Adipose tissue (tissue), 3 donors: ENCODE results near the gene MAPT. TPM values are rescaled to one million over a fixed set of nuclear protein-coding genes. Genes with fewer than 3 reads are reported as not detected.

Experiments
- H3K27ac ChIP-seq: one replicate; pipeline ENCODE4 v1.5.1; 2013; ENCODE audit warnings: low read depth, low read length
- WGBS, 3 donors: extraction: QIAGEN DNeasy Blood & Tissue Kit; methylation state at CpG; one replicate each; pipeline ENCODE4 v1.1.7; 2013; 5-methylcytosine and 5-hydroxymethylcytosine counted together
- polyA plus RNA-seq, 3 donors: library from polyadenylated mRNA; stranded (reverse); fragments of 200-250 nt; gene quantifications; one replicate each; pipeline ENCODE4 v1.2.3, GENCODE V29; 2013
- donor health status: healthy with polysubstance abuse.
- donor health status: Bipolar disorder and iron deficiency.
- donor health status: healthy.

Gene MAPT
- polyA plus RNA-seq: 1 to 10 TPM; 1.5 to 7.8 (median 4.6) TPM

DNA sequence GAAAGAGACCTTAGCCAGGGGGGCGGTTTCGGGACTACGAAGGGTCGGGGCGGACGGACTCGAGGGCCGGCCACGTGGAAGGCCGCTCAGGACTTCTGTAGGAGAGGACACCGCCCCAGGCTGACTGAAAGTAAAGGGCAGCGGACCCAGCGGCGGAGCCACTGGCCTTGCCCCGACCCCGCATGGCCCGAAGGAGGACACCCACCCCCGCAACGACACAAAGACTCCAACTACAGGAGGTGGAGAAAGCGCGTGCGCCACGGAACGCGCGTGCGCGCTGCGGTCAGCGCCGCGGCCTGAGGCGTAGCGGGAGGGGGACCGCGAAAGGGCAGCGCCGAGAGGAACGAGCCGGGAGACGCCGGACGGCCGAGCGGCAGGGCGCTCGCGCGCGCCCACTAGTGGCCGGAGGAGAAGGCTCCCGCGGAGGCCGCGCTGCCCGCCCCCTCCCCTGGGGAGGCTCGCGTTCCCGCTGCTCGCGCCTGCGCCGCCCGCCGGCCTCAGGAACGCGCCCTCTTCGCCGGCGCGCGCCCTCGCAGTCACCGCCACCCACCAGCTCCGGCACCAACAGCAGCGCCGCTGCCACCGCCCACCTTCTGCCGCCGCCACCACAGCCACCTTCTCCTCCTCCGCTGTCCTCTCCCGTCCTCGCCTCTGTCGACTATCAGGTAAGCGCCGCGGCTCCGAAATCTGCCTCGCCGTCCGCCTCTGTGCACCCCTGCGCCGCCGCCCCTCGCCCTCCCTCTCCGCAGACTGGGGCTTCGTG, at the start of gene MAPT:
TSS of gene MAPT (plus strand) at position 533 of the 763 bp plus-strand sequence. CDS start 67,784 bp downstream, outside the sequence.
- no peak within 1 kb of the TSS for H3K27ac ChIP-seq
- WGBS, 3 donors: 1 to 3% (median 1%) methylated on average over 44 to 94 of the region's 97 CpGs

GRCh38 chr17:45844695-45845375, 49.5 kb upstream of the MAPT start, which contains the start of gene SPPL2C:
TSS of gene SPPL2C (plus strand) at chr17:45844881. CDS start at chr17:45844907, 26 bp downstream.
- no peak within 1 kb of the TSS for H3K27ac ChIP-seq
- 75 to 78% (median 76%) methylated on average over 21 to 25 of the region's 25 CpGs for whole genome bisulfite sequencing, 3 donors

DNA sequence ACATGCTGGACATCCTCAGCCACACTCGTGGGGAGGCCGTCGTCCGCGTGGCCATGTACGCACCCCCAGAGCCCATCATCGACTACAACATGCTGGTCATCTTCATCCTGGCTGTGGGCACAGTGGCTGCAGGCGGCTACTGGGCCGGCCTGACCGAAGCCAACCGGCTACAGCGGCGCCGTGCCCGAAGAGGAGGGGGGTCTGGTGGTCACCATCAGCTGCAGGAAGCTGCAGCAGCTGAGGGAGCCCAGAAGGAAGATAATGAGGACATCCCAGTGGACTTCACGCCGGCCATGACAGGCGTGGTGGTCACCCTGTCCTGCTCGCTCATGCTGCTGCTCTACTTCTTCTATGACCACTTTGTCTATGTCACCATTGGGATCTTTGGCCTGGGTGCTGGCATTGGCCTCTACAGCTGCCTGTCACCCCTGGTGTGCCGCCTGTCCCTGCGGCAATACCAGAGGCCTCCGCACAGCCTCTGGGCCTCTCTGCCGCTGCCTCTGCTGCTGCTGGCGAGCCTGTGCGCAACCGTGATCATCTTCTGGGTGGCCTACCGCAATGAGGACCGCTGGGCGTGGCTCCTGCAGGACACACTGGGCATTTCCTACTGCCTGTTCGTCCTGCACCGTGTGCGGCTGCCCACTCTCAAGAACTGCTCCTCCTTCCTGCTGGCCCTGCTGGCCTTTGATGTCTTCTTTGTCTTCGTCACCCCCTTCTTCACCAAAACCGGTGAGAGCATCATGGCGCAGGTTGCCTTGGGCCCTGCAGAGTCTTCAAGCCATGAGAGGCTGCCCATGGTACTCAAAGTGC, 48.8 kb upstream of the MAPT start:
- H3K27ac ChIP-seq: no peak overlapping the region
- WGBS, 3 donors: 87 to 91% (median 89%) methylated on average over 35 of the region's 35 CpGs

GRCh38 chr17:45846223-45846622, 48.1 kb upstream of the MAPT start:
- 85 to 91% (median 86%) methylated on average over 10 of the region's 10 CpGs for WGBS, 3 donors

GRCh38 chr17:45846646-45847045, 47.7 kb upstream of the MAPT start:
- H3K27ac ChIP-seq: no peak overlapping the region
- WGBS, 3 donors: 74 to 82% (median 79%) methylated on average over 8 to 9 of the region's 9 CpGs

More at GRCh38 chr17:45846223-45846622, 48.1 kb upstream of the MAPT start:
- no peak overlapping the region for H3K27ac ChIP-seq

- H3K27ac ChIP-seq: no peak overlapping the region
- 78 to 91% (median 87%) methylated on average over 4 of the region's 4 CpGs for WGBS, 3 donors
Measured at GRCh38 chr17:45847101-45847500, 47.3 kb upstream of the MAPT start.

DNA sequence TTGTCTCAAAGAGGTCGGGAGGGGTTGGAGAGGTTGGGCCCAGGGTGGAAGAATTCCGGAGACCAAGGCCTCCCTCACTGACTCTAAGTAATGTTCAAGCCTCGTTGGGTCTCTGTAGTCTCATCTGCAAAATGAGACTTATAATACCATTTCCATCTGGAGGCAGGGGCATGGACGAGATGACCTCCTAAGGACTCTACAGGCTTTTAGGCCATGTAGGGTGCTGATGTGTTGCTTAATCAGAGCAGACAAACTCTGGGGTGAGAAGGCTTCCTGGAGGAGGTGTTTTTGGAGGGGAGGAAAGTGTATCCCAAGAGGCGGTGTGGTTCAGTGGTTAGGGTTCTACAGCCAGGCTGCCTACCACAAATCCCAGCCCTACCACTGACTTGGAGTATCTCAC, 46.6 kb upstream of the MAPT start:
- H3K27ac ChIP-seq: no peak overlapping the region
- 76 to 86% (median 80%) methylated on average over 5 of the region's 5 CpGs for whole genome bisulfite sequencing, 3 donors

DNA sequence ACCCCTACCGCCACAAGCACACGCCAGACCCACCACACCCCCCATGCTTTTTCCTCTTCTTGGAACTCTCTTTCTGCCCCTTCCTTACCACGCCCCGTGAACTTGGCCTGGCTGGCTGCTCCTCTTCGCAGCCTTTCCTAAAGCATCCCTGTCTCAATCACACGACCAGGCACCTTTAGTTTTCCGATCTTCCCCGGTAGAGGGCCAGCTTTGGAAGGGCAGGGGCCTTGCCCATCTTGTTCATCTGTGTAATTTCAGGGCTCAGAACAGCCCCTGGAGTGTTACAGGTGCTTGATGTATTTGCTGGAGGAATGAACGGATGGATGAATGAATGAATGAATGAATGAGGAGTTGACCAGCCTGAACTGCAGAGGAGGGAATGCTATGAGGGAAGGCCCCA, 45.9 kb upstream of the MAPT start:
- H3K27ac ChIP-seq: no peak overlapping the region
- WGBS, 3 donors: 86 to 89% (median 88%) methylated on average over 9 of the region's 9 CpGs

- H3K27ac ChIP-seq: no peak overlapping the region
- WGBS, 3 donors: 58 to 69% (median 65%) methylated on average over 15 of the region's 15 CpGs
Measured at GRCh38 chr17:45848868-45849535, 45.4 kb upstream of the MAPT start.

DNA sequence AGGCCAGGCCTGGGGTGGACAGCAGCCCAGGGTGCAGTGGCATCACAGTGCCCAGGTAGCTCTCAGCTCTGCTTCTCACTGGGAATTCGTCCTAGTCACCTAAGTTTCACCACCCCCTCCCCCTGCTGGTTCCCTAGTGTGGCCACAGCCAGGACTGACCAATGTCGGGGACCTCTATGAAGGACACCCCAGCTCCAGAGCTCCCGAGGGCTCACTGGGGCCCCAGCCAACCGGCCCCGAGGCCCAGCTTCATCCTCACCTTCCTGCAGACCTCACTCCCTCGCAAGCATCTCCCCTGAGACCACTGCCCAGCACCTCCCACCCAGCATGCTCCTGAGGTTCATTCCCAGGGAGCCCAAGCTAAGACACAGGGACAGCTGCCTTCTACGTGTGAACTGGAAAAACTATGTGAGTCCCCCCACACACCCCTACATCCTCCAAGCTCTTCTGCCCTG, 44.8 kb upstream of the MAPT start:
- H3K27ac ChIP-seq: no peak overlapping the region
- WGBS, 3 donors: 74 to 78% (median 77%) methylated on average over 6 to 7 of the region's 7 CpGs

DNA sequence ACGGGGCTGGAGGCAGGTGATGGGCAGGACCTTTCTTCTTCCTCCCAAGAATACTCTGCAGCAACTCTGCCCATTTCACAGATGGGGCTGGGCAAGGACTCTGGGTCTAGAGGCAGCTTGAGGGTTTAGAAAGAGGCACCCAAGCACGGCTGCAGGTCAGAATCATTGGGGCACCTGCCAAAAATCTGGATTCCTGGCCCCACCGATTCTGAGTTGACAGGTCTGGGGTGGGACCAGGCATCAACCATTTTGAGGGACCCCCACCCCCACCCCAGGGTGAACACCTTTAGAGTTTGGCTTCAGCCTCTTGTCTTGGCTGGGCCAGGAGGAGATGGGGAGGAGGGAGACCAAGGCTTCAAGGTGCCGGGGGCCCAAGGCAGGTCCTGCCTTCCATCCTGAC, 44.3 kb upstream of the MAPT start:
- H3K27ac ChIP-seq: no peak overlapping the region
- WGBS, 3 donors: 69 to 72% (median 72%) methylated on average over 4 of the region's 4 CpGs

GRCh38 chr17:45850468-45850867, 43.9 kb upstream of the MAPT start:
- WGBS, 3 donors: 83 to 89% (median 88%) methylated on average over 5 of the region's 5 CpGs
- no peak overlapping the region for H3K27ac ChIP-seq

DNA sequence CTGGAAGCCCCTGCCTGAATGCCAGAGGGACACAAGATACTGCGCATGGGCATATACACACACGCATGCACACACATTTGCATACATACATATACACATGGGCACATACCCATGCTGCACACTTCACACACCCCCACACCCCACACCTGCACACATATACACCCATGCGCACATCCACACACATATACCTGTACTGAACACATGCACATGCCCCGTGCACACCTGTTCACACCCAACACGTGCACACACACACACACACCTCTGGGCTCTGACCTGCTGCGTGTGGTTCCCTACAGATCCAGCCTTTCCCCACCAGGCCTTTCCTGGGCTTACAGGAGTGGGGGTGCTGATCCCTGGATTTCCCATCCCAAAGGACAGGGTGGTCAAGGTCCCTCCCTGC, 43.3 kb upstream of the MAPT start:
- no peak overlapping the region for H3K27ac ChIP-seq
- 80 to 87% (median 84%) methylated on average over 6 of the region's 6 CpGs for WGBS, 3 donors

DNA sequence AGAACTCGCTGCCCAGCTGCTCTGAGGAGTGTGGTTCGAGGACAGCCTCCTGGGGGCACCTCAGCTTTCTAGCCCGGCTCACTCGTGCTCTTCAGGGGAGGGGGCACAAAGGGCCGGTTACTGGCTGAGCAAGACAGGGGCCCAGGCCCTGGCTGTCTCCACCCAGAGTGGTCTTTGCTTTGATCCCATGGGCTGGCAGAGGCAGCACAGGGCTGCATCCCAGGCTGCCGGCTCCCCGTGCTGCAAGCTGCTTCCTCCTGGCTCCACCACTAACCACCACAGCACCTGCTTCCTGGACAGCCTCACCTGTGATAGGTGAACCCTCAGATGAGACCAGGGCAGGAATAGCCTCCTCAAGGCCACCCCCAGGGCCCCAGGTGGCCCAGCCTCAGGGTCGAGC, 42.9 kb upstream of the MAPT start:
- H3K27ac ChIP-seq: no peak overlapping the region
- WGBS, 3 donors: 35 to 39% (median 38%) methylated on average over 8 of the region's 8 CpGs

DNA sequence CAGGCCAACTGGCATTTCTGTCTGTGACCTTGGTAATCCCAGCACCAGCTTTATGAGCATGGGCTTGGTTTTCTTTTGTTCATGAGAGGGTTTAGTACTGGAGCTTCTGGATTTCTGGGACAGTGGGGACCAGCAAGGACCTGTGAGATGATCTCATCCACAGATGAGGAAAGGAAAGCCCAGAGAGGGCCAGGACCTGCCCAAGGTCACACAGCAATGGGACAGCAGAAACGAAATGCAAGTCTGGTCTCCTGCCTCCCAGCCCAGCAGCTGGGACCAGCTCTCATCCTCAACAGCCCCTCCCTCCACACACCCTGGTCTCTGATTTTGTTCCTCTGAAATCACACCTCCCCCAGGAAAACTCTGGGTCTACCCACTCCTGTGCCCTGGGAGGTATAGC, 42.5 kb upstream of the MAPT start:
- no peak overlapping the region for H3K27ac ChIP-seq
- 18 to 77% (median 73%) methylated on average over 1 of the region's 1 CpG for WGBS, 3 donors

GRCh38 chr17:45852535-45853297, 41.6 kb upstream of the MAPT start:
- no peak overlapping the region for H3K27ac ChIP-seq
- WGBS, 3 donors: 20 to 22% (median 22%) methylated on average over 12 of the region's 12 CpGs

DNA sequence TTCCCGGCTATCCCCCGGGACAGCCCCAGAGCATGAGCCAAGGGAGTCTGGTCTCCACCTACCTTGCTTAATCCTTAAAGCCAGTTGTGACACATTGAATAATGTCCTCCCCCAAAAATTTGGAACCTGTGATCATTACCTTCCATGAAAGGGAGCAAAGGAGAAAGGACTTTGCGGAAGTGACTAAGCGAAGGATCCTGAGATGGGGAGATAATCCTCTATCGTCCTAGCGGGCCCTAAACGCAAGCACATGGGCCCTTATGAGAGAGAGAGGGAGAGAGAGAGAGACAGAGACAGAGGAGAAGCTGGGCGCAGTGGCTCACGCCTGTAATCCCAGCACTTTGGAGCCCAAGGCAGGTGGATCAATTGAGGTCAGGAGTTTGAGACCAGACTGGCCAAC, 40.1 kb upstream of the MAPT start:
- WGBS, 3 donors: 72 to 83% (median 79%) methylated on average over 9 of the region's 9 CpGs
- H3K27ac ChIP-seq: no peak overlapping the region
